ENCODE data around the gene SETD4. TPM values are rescaled to one million over a fixed set of nuclear protein-coding genes. Genes with fewer than 3 reads are reported as not detected.

SETD4 gene
- total and polyA plus RNA-seq, 2 of the 13 experiments (the other 11 are each of a cell fraction or from before 2014, with no cell fraction given): 7.1 to 14.4 TPM

- Histone ChIP-seq H3K36me3 (replicated peaks in 1 of 2; ENCODE audit: control insufficient read depth in 1 of 2, insufficient read depth in 2 of 2, low read length in 2 of 2) (no peaks in the 10 kb centered on the region; a peak in 1 of 5 replicates), H3K9ac (ENCODE audit: insufficient read depth, low read depth, low read length) (no peak overlapping the region), H3K9me3 (ENCODE audit: low read length) (no peaks in the 10 kb centered on the region), H3K4me3 (replicated peaks in 1 of 3; ENCODE audit: insufficient read depth in 1 of 3, low read depth in 2 of 3, low read length in 3 of 3) (no peak overlapping the region), H3K27ac (ENCODE audit: extremely low read length, insufficient read depth, low read length) (no peak overlapping the region), H3K27me3 (ENCODE audit: control insufficient read depth in 1 of 2, insufficient read depth in 2 of 2, low read length in 2 of 2) (no peaks in the 10 kb centered on the region), H3K4me2 (ENCODE audit: low read depth, low read length) (no peak overlapping the region), H4K20me1 (ENCODE audit: insufficient read depth, low read length) (no peaks in the 10 kb centered on the region), H3K79me2 (ENCODE audit: insufficient read depth, low read length) (no peaks in the 10 kb centered on the region), H2AFZ (ENCODE audit: low read length) (no peak overlapping the region), H3K4me1 (ENCODE audit: insufficient read depth, low read length) (peaks cover 6% of the 10 kb centered on the region; the same call in 1 of the 2 replicates)
- TF ChIP-seq RCOR2 (CRISPR knock-in tag; IDR thresholded peaks at IDR 0.05) (no peak), PHF5A (CRISPR knock-in tag; IDR thresholded peaks at IDR 0.05; ENCODE audit: low read depth, unreplicated experiment) (no peak), THAP7 (CRISPR knock-in tag; IDR thresholded peaks at IDR 0.05) (no peak), BCLAF1 (IDR thresholded peaks at IDR 0.05) (no peak)
- no TSS peak for BruUV-seq (replicated peaks)
- DNase-seq (ENCODE audit: low spot score) (no peak), ATAC-seq (no peak), FAIRE-seq (no peak)
- in situ Hi-C loops (cut with HindIII; ENCODE audit: extremely low pct_ligation_motif_present, low pct_unique_long_range_greater_than_20kb) (no loop called here), intact Hi-C loops (cut with micrococcal nuclease; ENCODE audit: unreplicated experiment) (loop anchor here (2.0 to 10.0 kb wide), 3 partner anchors 89 to 1145 kb away; no protein-coding TSS in a partner anchor)
- WGBS (ENCODE audit: low lambda C conversion rate): 57% methylated on average over 7 of the region's 8 CpGs
- ChIA-PET POLR2A (no interaction called here), CTCF (ENCODE audit: low intra/inter-chr PET ratio, low total read pairs) (interaction anchor here (1.4 kb wide), 2 partner anchors 84 to 1336 kb away, joined by 3 to 4 read pairs; no protein-coding TSS in a partner anchor)
Observed at GRCh38 chr21:36029309-36029708, 31.0 kb downstream of the SETD4 start.

Data from HepG2 (cell line).